Stimulated activated CD8-positive, alpha-beta memory T cell treated with anti-CD3 and anti-CD28 coated beads, Interleukin-15, amount 100 ng/mL, for 48 hours (primary cell): ENCODE data around the gene RTP3.

Source experiments
- DNase-seq, 2 donors: peaks; one replicate each; pipeline ENCODE4 v3.0.0-alpha.2; 2020; ENCODE audit warnings: low read depth in 2 of 2

The RTP3 gene

DNA sequence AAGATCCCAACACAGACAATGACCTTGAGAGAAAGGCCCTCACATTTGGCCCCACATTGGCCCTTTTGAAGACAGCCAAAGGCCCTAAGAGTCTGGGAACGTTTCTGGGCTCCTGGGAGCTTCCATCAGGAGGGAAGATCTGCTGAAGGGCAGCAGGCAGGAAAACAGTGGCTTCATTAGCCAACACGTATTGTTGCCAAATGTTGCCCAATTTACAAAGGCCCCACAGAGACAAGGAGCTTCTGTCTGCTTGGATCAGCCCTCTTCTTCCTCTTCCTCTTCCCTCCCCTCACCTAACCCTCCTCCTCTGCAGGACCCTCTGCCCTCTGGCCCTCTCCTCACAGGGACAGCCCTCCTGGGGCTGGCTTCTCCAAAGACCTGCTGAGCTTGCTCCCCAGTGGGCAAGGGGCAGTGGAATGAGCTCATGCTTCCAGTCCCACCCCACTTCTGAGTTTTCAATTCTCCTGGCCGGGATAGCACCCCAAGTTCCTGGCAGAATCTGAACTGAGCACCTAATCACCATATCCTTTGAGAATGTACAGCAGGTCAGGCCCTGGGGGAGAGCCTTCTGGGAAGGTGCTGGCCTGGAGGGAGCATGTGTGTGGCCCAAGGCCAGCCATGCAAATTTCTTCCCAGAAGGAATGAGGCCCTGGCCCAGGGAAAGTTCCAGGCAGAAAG, 28.0 kb upstream of the RTP3 start:
- no peak for DNase-seq

DNA sequence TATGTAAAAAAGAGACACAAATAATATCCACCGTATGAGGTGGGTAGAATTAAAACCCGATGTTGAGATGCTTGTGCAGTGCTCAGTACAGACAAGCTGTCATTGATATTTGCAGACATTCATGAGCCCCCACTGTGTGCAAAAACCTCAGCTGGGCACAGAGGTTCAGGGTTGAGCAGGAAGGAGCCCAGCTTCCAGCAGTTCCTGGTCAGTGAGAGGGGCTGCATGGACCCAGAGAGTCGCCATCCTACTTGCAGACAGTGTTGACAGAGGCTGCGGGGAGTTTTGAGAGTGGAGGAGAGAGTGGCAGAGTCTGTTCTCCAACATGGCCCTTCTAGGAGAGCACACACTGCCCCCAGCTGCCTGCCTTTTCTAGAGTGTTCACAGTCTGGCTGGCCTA, 26.9 kb upstream of the RTP3 start:
- DNase-seq: no peak

DNA sequence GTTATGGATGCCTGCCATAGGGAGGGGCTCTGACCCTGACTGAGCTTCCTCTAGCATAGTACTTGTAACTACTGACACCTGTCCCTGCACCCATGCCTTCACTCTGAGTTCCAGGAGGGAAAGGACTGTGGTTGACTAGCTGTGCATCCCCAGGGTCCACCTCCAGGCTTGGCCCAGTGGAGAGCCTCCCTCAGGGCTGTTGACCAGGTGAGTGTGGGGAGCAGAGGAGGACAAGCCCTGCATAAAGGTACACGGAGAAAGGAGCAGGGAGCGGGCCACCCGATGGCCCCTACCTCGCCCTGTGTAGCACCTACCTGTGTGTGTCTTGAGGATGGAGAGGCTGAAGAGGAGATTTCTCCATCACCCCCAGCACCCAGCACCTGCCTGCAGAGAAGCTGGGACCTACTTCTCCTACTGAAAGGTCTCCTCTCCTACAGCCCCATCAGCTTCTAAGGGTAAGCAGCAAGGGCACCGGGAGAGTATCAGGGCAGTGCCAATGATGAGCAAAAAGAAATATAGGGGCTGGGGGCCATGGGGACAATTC, 26.3 kb upstream of the RTP3 start:
- no peak for DNase-seq

DNA sequence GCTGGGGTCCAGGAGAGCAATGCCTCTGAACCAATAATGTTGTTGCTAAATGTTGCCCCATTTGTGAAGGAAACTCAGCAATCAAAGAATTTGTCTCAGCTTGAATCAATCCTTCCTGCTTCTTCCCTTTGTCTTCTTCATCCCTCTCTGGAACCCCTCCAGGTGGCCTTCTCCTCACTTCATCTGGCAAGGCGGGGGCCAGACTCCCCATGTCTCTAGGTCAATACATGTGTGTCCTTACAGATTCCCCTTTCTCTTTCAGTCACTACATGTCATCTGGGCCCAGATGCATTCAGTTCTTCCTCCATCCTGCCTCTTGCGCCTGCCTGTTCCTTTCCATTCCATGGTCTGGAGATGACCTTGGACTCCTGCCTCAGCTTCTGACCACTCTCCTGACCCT, 25.0 kb upstream of the RTP3 start:
- no peak for DNase-seq

DNA sequence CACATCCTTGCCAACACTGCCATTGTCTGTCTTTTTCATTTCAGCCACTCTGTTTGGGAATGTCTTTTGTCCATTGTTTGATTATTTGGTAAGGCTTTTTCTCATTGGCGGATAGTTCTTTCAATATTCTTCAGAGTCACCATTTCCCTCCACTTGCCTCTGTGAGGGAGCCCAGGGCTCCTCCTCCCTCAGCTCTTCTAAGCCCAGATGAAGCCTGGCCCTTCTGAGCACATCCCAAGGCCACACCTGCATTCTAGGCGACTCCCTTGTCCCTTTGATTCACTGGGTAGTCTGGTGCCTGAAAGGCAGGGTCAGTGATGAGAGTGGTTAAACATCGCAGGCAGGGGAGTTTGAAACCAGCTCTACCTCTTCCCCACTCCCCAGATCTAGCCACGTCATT, 20.6 kb upstream of the RTP3 start:
- DNase-seq: no peak

DNA sequence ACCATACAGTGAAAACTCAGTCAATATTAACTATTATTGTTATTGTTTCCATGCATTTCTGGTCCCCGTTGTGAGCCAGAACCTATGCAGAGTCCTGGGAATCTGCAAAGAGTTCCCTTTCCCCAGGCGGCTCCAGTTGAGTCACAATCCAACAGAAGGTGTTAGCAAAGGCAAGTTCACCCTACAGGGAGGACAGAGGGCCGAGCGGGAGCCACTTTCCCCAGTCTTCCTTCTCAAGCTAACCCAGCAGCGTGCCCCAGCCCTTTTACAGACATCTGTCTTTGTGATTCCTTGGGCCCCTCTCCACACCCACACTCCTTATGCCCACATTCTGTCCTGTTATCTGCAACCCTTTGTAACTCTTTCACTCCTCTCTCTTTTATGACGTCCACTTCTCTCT, 20.0 kb upstream of the RTP3 start:
- no peak for DNase-seq

DNA sequence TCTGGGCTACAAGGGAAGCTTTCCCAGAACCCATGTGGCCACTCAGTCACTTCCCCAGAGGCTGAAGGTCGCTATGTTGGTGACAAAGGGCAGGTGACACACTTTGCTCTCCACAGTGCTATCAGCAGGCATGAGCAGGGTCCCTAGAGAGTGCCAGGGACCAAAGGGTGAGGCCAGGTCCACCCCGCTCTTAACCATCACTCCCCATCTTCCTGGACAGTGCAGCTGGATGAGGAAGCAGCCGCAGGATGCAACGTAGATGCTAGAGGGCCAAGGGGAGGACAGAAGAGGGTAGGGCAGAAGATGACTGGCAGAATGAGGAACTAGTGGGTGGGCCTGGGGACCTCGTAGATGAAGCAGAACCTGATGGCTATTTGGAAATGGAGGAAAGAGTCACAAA, 19.4 kb upstream of the RTP3 start:
- no peak for DNase-seq

DNA sequence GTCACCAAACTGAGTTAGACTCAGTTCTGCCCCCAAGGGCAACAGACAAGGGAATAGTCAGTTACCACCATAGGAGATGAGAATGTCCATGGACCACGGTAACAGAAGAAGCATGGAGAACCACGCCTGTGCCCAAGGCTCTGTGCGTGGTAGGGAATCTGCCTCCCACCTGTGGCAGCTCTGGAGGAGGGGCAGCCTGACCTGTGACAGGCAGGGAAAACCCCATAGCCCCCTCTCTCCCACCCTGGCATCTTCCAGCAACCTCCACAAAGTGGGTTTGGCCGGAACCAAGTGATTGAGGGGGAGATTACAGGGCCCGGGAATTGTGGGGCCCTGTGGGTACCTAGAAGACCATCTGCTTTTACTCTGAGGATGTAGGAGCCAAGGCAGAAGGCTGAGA, 18.8 kb upstream of the RTP3 start:
- DNase-seq: no peak

DNA sequence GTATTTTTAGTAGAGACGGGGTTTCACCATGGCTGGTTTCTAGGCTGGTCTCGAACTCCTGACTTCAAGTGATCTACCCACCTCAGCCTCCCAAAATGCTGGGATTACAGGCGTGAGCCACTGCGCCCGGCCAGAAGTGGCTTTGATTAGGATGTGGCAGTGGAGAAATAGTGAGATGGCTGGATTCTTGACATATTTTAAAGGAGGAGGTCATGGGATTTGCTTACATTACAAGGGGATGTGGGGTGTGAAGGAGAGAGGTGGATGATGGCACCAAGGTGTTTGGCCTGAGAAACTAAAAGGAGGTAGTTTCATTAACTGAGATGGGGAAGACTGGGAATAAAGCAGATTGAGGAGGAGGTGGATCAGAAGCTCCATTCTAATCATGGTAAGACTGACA, 18.1 kb upstream of the RTP3 start:
- DNase-seq: no peak

DNA sequence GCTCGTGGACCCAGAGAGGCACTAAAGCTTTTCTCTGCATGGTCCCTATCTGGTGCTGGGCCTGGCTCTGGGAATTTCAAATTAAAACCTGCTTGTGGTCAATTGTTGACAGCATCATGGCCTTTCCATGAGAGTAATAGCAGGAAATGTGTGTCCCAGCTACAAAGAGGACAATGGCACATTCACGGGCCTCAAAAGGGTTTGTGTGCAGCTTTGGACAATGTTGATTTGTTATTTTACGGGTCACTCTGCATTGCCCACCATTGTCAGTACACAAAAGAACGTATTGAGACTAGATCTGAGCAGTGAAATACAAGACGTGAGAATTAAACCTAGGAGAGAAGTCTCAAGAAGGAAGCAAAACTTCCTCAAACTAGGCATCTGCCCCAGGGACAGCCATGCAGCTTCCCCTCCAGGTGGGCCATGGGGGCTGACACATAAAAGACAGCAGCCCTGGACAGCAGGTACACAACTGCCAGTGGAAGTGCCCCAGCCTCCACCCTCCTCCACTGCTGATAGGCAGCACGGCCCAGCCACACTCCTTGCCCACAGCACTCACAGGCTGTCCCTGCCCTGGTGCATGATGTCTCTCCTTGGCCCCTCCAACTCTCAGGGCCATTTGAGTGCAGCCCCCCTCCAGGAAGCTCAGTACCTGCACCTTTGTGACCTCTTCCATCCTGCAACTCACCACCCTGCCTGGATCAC, 17.1 kb upstream of the RTP3 start:
- DNase-seq: no peak

DNA sequence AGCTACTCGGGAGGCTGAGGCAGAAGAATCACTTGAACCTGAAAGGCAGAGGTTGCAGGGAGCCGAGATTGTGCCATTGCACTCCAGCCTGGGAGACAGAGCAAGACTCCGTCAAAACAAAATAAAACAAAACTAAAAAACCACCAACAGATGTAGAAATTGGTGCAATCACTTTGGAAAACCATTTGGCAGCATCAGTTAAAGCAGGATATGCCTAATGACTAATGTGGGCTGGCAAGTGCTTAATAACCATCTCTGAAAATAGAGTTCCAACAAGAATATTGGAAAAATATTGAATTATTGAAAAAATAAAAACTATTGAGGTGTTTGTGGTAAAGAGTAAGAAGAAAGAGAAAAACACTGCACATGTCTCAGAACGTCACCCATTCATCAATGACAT, 16.1 kb upstream of the RTP3 start:
- DNase-seq: no peak

DNA sequence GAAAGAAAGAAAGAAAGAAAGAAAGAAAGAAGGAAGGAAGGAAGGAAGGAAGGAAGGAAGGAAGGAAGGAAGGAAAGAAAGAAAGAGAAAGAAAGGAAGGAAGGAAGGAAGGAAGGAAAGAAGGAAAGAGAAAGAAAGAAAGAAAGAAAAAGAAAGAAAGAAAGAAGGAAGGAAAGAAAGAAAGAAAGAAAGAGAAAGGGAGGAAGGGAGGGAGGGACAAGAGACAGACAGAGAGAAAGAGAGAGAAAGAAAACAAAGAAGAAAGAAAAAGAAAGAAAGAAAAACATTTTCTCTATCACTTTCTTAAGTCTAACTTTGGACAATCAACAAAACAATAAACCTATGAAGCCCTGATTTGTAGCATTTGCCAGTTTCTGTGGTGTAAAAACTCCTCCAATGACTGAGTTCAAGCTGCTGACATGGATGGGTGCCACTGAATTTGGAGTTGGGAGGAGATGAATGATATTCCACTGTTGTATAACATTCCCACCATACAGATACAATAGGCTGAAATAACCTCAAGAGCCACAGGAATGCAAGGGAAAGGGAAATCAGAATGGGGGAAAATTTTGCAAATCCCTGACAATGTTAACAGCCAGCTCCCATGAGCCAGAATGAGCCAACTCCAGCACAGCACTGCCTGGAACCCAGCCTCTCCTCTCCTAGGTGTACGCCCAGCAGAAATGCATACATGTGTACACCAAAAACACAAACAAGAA, 15.0 kb upstream of the RTP3 start:
- DNase-seq: no peak

DNA sequence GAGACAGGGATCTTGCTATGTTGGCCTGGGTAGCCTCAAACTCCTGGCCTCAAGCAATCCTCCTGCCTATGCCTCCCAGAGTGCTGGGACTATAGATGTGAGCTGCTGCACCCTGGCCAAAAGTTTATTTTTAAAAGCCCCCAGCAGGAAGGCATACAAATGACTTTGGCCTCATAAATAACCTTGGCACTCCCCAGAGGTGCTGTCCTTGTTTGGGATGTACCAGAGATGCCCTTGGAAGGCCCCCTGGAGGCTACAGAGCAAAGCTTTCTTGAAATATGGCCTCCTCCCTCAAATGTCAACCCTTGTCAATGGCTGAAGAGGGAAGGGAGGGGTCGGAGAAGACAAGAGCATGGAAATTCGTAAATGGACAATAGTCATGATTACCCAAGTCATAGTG, 14.0 kb upstream of the RTP3 start:
- no peak for DNase-seq

DNA sequence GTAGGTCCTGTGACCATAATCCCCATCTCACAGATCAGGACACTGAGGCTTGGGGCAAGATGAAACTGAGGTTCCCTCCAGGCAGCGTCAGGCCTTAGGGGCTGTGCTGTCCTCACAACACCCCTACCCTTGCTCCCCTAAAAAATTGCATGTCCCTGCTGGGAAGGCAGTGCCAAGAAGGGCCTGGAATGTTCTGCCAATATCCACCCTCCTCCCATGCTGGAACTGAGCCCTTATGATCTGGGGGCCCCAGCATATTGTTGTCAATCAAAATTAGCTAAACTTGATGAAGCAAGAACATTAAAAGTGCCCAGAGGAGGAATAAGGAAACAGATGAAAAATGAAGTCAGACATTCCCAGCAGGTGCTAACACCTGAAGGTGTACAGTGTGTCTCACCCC, 13.4 kb upstream of the RTP3 start:
- DNase-seq: no peak

DNA sequence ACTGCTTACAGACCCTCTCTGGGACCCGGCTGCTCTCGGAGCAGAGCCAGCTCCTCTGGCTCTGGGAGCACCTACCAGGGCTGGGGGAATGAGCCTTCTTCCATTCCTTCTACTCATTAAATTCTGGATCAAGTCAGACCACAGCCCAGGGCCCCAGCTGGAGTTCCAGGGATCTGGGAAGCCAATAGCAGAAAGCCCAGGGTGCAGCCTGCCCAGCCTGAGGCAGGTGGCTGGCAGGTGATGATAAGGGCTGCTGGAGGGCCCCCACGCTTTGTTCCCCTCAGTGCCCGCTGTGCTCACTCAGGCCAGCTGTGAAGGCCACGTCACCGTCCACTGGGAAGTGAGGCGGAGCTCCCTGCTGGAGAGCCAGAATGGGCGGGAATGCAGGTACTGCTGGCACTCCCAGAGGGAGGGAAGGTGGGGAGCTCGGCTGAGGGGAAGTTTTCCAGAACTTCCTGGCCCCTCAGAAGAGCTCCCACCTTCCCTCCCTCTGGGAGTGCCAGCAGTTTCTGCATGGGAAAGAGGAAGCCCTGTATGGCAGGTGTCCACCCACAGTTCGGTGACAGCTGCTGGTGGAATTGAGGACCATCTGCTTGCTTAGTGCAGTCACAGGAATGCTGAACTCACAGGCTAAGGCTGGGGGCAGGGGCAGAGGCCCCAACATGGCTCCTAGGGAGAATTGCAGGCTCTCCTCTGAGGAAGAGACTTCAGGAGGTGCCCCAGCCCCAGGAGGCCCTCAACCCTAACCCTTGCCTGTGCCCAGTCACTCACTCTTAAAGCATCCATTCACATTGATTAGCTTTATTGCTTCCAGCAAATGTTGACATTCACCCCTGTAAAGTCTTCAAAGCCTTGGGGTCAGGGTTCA, 12.6 kb upstream of the RTP3 start:
- no peak for DNase-seq

DNA sequence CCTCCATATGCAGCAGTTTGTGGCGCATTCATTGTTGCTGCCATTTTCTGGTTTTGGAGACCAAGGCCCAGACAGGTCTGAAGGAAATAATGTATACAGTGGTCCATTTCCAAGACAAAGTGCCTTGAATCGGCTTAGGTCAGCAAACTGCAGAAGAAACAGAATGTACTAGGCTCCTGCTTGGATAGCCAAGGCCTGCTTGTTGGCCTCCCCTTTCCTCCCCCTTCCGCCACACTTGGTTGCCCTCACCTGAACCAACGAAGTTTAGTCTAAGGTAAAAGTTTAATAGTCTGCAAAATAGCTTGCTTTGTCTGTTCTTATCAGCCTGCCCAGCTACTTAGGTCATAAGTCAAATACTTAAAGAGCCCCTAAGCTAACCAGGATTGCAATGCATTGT, 12.0 kb upstream of the RTP3 start:
- no peak for DNase-seq

DNA sequence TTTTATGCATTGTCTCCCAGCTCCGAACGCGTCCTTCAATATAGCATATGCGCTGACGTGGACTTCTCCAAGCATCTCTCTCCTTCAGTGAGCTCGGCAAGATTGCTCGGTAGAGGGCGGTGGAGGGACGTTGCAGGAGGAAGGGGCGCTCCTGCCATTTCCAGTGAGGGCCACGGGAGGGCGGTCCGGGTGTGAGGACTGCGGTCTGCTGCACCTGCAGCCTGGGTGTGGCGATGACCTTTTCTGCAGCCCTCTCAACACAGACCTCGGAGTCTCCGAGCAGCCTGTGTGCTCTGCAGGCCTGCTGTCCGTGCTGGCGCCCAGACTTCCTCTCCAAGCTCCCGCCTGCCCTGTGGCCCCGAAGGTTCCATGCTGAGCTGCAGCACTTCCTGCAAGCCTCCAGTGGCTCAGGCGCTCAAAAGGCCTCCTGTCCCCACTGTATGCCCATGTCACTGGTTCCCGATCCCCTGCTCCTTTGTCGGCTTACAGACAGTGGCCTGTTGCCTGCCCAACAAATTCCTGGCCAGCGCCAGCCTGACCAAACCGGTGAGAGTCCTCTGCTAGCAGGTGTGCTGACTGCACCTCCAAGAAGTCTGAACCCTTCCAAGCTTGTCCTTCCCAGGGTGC, 8.9 kb upstream of the RTP3 start:
- peak; percentile 81 to 84 for DNase-seq

DNA sequence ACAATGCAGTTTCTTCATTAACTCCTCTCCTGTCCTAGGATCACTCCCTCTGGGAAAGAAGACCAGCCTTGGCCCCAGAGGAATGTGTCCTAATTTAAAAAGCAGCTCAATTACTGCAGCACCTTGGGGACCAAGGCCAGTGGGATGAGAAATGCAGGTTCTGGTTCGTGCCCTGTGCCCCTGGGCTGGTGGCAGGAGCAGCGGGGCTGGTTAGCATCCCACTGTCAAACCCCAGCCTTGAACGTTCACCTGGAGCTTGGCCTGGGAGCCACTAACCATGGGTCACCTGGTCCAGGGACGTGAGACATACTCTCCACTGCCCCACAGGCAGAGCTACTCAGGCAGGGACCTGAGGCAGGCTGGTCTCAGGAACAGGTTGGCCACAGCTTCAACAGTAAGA, 8.4 kb upstream of the RTP3 start:
- DNase-seq: no peak

DNA sequence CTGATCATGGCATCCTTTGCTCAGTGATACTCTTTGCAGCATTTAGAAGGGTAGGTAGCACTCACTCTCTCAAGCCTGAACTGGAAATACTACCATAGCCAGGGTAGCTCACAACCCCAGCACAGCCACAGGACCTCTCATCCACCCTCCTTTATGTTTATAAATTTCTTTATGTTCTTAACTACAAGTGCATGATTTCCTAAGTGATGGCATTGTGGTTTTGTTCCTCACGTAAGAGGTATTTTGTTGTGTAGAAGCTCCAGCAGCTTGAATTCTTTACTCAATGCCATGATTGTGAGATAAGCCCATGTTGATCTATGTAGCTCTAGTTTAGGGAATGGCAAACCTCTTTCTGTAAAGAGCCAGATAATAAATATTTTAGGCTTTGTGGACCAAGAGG, 7.9 kb upstream of the RTP3 start:
- DNase-seq: no peak

DNA sequence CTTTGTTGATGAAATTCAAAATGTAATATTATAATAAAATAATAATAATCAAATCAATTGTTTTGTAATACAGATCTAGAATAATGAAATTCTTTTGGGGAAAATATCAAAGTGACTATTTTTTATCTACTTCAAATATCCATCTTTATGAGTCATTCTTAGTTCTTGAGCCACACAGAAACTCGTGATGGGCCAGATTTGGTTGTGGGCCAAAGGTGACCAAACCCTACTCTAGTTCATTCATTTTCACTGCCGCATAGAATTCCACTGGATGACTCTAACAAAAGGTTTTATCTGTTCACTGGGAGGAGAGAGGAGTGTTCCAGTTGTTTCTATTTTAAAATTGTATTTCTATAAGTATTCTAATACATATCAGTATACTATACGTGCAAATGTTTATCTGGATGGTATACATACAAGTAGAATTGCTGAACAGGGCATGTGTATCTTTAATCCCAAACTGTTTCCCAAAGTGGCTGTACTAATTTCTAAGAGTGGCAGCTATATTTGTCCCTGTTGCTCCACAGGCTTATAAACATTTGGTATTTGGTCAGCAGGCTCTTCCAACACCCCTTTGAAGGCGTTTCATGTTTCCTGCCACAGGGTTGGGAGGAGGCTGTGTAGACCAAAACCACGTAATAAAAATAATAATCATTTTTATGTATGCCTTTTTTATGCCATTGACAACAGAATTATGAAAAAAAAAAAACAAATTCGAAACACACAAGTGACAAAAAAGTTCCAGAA, 7.3 kb upstream of the RTP3 start:
- no peak for DNase-seq
